EL (cell line): ENCODE results near the gene CA12.

Source experiments
- DNase-seq: peaks from one replicate; pipeline ENCODE4 v3.0.0-alpha.2; 2016

CA12 gene

DNA sequence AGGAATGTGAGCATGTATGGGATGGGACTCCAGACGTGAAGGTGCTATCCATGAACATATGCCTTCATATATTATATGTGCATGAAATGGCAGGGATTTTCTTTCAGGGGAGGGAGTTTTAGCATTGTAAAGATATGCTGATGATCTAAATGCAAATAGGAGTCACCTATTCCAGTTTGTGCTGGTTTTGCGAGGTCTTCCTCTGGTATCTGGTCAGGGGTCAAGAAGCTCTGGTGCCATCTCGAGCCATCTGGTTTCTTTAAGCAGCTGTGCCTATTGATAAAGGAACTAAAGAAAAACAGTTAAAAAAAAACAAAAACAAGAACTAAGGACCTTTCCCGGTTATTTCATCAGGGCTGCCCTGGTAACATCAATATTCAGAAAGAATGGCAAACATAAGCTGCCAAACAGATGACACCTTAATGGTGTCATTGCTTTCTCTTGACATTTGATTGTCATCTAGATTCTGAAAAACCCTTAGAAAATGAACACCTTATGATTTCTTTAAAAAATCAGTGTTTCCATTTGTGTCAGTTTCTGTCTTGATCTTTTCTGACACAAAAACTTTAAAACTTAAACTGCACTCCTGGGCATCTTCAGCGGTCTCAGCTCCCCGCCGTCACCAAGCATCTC lies 81.6 kb downstream of the CA12 start:
- no peak for DNase-seq

DNA sequence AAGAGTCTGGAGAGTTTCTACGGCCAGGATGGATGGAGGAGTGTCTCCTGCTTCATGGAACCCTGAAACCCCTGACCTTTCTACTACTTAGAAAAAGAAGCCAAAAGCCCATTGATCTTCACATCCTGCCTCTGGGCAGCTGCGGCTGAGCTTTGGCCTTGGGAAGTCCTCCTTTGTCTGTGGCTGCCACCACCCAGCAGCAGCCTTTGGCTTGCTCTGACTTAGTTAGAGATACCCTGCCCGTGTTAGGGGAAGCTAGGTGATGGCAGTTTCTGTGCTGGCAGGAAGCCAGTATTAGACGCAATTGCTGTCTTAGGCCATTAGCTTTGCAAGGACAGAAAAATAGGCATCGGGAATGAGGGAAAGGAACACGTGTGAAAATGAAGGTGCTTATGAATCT lies 85.5 kb downstream of the CA12 start:
- DNase-seq: no peak

DNA sequence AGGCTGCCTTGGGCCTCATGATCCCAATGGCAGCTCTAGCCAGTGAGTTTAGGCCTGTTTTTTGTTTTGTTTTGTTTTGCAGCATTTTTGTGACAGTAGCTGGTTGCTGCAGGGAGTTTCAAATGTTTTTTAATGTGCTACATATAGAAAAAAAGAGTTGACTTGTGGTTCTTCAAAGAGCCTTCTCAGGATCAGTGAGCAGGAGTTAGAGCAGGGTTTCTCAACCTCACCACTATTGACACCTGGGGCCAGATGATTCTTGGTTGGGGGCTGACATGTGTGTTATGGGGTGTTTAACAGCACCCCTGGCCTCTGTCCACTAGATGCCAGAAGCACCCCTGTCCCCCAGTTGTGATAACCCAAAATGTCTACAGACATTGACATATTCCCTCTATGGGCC lies 86.3 kb downstream of the CA12 start:
- no peak for DNase-seq

DNA sequence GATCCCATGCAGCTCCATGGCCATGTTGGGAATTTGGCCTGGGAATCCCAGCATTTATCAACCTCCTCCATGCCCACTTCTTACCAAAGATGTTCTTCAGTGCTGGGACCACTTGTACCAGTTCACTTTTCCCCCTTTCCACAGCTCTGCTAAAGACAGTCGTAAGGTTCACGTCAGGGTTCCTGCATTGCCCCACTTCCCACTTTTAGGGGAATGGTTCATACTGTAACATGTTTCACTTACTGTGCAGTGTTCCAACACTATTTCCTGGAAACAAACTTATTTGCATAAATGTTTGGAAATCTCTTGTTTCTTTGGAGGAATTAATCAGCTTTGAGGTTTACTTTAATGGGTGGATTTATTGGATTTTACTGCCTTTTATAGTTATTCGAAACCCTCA lies 87.3 kb downstream of the CA12 start:
- no peak for DNase-seq

DNA sequence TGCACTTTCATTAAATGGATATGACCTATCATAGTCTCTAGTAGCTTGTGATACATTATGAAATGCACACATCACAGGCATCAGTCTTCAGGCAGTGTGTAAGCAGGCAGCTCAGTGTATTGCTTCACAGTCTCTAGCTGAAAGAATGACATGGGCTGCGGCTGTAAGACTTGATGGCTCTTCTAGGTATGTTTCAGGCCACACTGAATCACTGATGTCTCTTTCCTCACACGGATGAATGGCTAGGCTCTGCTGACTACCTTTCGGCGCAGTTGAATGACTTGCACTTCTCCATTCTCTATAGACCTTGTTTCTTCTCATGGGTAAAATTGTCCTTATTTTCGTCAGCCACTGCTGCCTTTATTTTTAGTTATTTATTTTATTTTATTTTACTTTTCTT lies 88.9 kb downstream of the CA12 start:
- DNase-seq: no peak

DNA sequence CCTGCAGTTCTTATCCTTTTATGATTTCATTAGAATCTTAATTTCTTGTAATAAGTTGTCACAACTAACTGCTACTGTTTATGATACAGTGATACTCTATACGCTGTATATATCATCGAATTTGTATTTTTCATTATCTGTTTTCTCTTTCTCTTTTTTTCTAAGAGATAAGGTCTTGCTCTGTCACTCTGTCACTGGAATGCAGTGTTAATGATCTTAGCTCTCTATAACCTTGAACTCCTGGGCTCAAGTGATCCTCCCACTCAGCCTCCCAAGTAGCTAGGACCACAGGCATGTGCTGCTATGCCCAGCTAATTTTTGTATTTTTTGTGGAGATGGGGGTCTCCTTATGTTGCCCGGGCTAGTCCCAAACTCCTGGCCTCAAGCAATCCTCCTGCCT lies 89.4 kb downstream of the CA12 start:
- no peak for DNase-seq

DNA sequence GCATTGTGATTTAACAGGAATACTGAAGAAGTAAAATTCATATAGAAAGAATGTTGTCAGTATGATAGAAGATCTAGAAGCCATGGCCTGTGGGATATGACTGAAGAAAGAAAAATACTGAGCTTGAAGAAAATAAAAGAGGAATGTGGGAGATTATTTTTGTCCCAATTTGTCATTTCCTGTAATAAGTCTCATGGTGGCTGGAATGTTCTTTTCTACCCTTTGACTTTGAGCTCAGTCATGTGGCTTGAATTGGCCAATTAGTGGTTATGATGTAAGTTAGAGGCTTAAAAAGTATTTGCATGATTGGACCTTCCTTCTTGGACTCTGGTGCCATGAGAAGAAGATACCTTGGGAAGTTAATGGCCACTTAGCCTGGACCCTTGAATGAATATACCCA lies 90.1 kb downstream of the CA12 start:
- DNase-seq: peak; percentile 89

DNA sequence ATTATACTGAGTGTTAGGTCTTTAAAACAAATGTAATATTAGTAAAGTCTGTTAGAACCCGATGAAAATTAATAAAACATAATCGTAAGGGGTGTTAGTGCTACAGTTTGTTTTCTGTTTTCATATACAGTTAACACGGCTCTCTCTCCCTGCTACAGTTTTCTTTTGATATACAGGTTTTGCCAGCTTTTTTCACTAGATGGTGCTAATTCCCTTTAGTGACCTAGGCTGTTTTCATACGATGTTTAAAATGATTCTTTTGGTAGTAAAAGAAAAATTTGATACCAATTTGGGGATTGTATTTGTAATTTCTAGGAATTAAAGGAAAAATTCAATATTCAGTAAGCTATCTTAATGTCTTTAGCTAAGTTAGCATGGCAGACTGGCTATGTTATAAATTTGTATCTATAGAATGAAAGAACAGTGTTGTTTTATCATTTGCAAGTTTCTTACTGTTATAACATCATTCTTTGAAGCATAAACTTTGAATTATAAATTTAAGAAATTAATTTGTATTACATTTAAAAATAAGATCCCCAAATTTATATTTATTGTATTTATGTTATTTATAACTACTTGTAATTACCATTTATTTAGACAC lies 92.8 kb downstream of the CA12 start:
- DNase-seq: peak; percentile 66

DNA sequence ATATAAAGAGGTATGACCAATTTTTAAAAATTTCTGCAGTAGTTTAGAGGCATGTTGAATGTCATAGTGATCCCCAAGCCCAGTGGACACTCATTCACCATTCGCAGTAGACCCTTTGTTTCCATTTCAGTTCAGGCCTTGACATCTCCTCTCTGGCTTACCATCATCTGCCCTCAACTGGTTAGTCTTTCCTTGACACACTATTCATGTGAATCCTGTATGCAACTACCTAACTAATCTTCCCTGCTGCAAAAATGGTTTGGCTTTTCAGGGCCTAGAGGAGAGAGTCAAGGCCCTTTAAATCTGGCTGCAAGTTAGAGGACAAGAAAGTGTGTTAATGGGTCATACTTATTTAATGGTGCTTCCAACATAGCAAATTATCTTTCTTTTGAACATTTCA lies 93.3 kb downstream of the CA12 start:
- no peak for DNase-seq

DNA sequence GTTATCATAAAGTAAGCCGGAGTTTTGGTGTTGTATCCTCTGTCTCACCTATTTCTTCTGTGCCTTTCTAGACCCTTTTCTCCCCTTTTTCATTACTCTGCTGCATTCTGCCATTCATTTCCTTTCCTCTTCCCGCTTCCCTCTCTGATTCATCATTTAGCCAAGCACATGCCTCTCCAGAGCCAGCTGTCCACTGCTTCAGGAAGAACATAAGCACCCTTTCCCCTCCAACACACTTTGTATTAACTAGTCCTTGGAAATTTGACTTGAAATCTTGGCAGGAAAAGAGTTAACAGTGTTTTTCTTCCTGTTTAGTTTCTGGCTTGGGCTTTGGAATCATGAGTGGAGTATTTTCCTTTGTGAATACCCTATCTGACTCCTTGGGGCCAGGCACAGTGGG lies 94.5 kb downstream of the CA12 start:
- DNase-seq: peak; percentile 28

DNA sequence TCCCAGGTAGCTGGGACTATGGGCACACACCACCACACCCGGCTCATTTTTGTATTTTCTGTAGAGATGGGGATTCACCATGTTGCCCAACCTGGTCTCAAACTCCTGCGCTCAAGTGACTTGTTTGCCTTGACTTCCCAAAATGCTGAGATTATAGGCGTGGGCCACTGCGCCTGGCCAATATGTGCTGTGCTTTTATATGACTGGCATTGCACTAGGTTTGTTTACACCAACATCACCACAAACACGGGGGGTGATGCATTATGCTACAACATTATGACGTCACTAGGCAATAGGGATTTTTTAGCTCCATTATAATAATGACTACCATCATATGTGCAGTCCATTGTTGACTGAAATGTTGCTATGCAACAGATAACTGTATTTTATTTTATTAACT lies 97.3 kb downstream of the CA12 start:
- DNase-seq: no peak

DNA sequence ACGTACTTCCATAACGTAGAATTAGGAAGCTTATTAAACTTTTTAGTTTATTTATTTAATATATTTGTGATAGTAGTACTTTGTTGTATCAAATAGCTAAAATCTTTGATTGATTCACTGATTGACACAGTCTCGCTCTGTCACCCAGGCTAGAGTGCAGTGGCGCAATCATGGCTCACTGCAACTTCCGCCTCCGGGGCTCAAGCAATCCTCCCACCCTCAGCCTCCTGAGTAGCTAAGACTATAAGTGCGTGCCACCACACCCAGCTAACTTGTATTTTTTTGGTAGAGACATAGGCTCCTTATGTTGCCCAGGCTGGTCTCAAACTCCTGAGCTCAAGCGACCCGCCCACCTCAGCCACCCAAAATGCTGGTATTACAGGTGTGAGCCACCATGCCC lies 98.5 kb downstream of the CA12 start:
- DNase-seq: no peak

DNA sequence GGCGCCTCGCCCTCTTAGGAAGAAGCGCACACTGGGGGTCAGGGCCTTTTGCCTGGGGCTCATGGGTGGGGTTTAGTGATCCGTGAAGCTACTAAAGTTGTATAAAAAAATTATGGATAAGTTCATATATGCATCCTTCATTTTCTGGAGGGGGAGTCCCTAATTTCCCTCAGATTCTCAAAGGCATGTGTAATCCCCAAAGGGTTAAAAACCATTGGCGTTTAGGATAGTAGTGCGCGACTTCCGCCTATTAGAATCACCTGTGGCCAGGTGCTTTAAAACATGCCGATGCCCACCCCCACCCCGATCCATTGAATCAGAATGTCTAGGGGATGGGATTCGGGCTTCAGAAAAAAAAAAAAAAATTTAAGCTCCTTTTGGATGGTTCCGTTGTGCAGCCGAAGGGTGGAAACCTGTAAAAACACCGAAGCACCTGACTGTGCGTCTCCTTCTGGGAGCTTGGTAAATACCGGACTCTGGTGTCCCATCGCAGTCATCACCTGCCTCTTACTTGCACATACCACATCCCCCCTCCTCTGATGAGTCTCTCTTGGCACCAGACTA lies 103.7 kb downstream of the CA12 start:
- DNase-seq: no peak

DNA sequence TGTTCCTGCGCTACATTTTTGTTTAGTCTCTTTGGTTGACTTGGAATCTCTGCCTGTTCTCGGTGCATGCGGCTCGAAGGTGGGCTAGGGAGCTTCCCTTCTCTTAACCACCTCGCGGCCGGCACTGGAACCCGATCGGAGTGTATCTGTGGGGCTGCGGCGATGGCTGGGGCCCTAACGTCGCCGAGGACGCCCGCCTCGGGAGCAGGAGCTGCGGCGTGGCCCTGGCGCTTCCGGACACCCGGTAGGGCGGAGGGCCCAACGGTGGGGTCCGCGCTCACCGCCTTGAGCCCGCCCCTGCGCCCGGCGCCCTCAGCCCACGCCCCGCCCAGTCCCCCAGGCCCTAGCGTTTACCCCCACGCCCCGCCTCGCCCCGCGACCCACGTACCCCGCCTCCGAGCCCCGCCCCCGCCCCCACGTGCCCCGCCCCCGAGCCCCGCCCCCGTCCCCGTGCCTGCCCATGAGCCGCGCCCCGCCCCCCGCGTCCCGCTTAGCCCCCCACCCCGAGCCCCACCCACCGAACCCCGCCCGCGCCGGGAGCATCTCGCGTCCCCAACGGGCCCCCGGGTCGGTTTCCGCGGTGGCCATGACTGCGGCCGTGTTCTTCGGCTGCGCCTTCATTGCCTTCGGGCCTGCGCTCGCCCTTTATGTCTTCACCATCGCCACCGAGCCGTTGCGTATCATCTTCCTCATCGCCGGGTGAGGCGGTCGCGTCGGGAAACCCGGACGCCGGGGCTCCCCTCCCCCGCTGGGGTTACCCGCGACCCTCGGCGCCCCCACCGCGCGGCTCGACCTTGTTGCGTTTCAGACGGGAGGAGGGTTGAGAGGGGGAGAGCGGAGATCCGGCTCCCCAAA lies 104.4 kb downstream of the CA12 start, which contains the start of gene APH1B:
Gene APH1B (plus strand): TSS at position 568 of the 855 bp plus-strand sequence. CDS start 19 bp downstream, at position 587.
- DNase-seq: peak; percentile 73

DNA sequence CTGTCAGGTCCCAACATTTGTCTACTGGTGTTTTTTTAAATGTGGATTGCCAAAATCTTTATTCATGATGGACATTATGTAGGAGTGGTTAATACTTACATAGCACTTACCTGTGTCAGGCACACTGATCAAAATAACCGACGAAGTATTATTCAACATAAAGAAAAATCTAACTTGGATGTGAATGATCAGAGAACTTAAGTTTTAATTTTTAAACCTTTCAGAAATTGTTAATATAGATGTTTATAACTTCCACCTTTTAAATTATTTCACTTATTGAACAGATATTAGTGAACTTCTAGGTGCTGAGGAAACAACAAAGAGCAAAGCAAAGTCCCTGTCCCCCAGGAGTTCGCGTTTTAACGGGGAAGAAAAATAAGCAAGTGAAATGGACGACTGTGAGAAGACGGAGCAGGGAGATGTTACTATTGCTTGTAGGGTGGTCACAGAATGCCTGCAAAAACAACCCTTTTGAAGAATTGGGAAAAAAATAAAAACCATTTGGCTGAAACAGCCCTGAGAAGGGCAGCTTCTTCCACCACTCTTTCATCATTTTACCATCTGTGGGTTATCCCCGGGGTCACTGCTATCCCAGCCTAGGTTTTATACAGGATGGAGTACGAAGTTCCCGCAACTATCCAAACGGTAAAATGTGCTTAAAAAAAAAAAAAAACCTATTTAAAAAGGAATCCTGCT lies 105.2 kb downstream of the CA12 start:
- DNase-seq: no peak

DNA sequence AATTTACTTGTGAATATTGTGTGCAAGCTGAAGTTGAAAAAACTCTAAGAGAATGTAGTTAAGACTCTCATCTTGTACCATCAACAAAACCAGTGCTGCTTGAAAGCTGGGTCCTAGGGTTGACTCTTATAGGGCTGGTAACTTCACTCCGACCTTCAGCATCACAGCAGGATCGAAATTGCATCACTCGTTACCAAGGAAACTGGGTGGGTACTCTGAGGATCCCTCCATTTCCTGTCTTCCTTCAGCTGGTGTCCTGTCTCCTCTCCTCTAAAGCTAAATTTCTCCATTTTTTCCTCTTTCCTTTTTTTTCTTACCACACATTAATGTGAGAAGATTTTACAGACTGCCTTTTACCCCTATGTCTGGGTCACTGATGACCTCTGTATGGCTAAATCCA lies 107.2 kb downstream of the CA12 start:
- no peak for DNase-seq
